ENCODE data around the gene TRPM1.

Gene TRPM1

DNA sequence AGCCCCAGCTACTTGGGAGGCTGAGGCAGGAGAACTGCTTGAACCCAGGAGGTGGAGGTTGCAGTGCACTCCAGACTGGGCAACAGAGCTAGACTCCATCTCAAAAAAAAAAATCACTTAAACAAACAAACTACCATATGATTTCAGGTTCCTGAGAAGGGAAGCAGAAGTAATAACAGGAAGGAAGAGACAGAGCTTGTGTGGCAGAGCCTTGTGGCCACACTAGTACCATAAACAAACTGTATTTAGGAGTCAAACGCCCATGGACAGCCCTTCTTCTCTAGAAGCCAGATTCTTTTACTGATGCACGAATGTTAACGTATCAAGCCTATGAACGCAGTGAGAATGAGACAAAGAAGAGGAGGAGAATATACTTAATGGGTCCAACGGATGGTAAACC is 122.1 kb downstream of the TRPM1 start:
- H3K9me3 ChIP-seq (ENCODE audit: severe bottlenecking), result no peaks in the 10 kb centered on the region
- DNase-seq, result no peak
- H3K27ac ChIP-seq, result no peak overlapping the region
- H3K27me3 ChIP-seq (ENCODE audit: insufficient read depth, low read depth, severe bottlenecking), result no peaks in the 10 kb centered on the region
- peaks cover 4% of the 10 kb centered on the region; the same call in 1 of the 2 replicates for H3K36me3 ChIP-seq
- no peak overlapping the region for H3K4me3 ChIP-seq (ENCODE audit: low read depth, low read length)
- TF ChIP-seq, protein P1, sequence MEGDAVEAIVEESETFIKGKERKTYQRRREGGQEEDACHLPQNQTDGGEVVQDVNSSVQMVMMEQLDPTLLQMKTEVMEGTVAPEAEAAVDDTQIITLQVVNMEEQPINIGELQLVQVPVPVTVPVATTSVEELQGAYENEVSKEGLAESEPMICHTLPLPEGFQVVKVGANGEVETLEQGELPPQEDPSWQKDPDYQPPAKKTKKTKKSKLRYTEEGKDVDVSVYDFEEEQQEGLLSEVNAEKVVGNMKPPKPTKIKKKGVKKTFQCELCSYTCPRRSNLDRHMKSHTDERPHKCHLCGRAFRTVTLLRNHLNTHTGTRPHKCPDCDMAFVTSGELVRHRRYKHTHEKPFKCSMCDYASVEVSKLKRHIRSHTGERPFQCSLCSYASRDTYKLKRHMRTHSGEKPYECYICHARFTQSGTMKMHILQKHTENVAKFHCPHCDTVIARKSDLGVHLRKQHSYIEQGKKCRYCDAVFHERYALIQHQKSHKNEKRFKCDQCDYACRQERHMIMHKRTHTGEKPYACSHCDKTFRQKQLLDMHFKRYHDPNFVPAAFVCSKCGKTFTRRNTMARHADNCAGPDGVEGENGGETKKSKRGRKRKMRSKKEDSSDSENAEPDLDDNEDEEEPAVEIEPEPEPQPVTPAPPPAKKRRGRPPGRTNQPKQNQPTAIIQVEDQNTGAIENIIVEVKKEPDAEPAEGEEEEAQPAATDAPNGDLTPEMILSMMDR (IDR thresholded peaks at IDR 0.05; ENCODE audit: low read depth, low read length), result no peak

DNA sequence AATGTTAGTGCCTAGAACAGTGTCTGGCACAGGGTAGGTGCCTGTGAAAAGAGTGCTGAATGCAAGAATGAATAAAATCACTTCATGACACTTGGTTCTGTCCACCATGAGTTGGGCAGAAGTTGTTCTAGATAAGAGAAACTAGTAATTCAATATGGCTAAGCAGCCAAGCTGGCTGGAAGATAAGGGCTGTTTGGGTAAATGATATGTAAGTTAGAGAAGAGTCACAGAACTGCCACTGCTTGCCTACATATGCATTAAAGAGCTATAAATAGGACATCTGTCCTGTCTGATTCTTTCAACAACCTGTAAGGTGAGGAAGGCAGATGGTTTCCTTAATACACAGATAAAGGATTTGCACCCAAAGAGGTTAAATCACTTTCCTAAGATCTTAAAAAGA is 123.2 kb downstream of the TRPM1 start:
- Histone ChIP-seq H3K36me3 (peaks cover 14% of the 10 kb centered on the region), H3K27me3 (ENCODE audit: insufficient read depth, low read depth, severe bottlenecking) (no peaks in the 10 kb centered on the region), H3K27ac (peak overlapping the region; percentile 55), H3K4me3 (ENCODE audit: low read depth, low read length) (no peak overlapping the region), H3K9me3 (ENCODE audit: severe bottlenecking) (no peaks in the 10 kb centered on the region)
- TF ChIP-seq, protein P1 (IDR thresholded peaks at IDR 0.05; ENCODE audit: low read depth, low read length), result no peak
- no peak for DNase-seq

DNA sequence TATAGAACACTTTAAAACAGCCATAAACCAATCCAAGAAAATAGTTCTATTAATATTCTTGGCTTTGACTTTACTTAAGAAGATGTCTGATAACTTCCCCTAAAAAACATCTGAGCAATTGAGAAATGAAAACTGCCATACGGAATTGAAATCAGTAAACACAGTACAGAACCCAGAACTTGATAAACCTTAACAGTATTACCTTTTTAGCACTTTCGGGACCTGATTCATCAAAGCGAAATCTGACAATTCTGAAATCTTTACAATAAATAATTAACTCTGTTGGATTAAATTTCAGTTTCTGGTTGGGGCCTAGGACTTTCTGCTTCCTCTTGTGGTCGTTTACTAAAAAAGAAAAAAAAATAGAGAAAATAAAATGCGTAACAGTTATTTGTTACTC is 127.4 kb downstream of the TRPM1 start:
- DNase-seq, result no peak
- Histone ChIP-seq H3K4me3 (ENCODE audit: low read depth, low read length) (no peak overlapping the region), H3K27me3 (ENCODE audit: insufficient read depth, low read depth, severe bottlenecking) (no peaks in the 10 kb centered on the region), H3K27ac (no peak overlapping the region), H3K36me3 (peaks cover 26% of the 10 kb centered on the region), H3K9me3 (ENCODE audit: severe bottlenecking) (no peaks in the 10 kb centered on the region)
- TF ChIP-seq, protein P1 (IDR thresholded peaks at IDR 0.05; ENCODE audit: low read depth, low read length), result no peak

DNA sequence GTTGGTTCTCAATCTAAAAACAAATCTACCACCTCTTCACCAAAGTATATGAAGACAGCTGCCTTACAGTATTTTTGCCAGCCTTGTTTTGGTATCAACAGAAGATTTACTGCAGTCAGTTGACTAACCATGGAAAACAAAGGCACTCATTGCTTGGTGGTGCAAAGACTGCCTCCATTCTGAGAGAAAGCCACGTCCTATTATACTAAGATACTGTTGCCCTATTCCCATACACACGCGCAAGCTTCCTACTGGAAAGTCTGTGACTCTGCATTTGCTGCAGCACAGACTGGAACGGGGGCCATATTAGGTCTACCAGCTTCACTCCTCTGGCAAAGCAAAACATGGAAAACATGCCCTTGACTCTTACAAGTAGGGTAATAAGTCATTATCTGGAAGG is 128.1 kb downstream of the TRPM1 start:
- Histone ChIP-seq H3K36me3 (peaks cover 26% of the 10 kb centered on the region), H3K9me3 (ENCODE audit: severe bottlenecking) (no peaks in the 10 kb centered on the region), H3K27me3 (ENCODE audit: insufficient read depth, low read depth, severe bottlenecking) (no peaks in the 10 kb centered on the region), H3K27ac (no peak overlapping the region), H3K4me3 (ENCODE audit: low read depth, low read length) (no peak overlapping the region)
- TF ChIP-seq, protein P1 (IDR thresholded peaks at IDR 0.05; ENCODE audit: low read depth, low read length), result no peak
- DNase-seq, result no peak

DNA sequence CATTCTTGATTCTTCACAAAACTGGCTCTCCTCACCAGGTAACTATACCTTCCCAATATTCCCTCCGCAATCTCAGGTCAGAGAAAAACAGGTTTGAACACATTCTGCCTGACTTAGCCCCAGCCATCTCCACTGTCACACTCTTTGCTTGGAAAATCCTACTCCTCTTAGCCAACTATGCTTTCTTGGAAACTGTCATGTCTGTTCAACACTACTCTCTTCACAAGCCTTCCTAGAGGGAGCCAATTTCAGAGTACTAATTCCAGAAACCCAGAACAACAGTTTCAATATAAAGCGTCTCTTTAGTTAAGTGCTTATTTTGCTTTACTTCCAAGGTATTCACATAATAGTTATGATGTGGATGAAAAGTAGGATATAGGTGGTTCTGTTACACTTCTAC is 131.8 kb downstream of the TRPM1 start:
- TF ChIP-seq, protein P1 (IDR thresholded peaks at IDR 0.05; ENCODE audit: low read depth, low read length), result no peak
- no peak for DNase-seq
- Histone ChIP-seq H3K27ac (no peak overlapping the region), H3K4me3 (ENCODE audit: low read depth, low read length) (no peak overlapping the region), H3K27me3 (ENCODE audit: insufficient read depth, low read depth, severe bottlenecking) (no peaks in the 10 kb centered on the region), H3K9me3 (ENCODE audit: severe bottlenecking) (no peaks in the 10 kb centered on the region), H3K36me3 (peaks cover 32% of the 10 kb centered on the region)

DNA sequence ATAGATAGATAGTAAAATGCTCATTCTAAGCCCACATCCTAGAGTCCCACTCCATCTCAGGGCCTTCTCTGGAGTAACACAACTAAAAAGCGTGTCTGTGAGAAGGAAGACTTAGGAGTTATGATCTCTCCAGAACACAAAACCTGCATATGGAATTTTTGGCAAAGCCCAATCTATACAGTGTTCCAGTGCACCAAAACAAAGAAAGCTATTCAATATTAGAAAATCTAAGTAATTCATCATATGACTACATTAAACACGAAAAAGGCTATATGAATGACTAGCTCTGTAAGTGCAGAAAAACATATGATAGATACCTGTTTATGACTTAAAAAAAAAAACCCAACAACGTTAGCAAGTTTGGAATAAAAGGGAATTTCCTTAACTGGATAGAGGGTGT is 137.8 kb downstream of the TRPM1 start:
- Histone ChIP-seq H3K4me3 (ENCODE audit: low read depth, low read length) (no peak overlapping the region), H3K27ac (no peak overlapping the region), H3K27me3 (ENCODE audit: insufficient read depth, low read depth, severe bottlenecking) (no peaks in the 10 kb centered on the region), H3K36me3 (peaks cover 28% of the 10 kb centered on the region), H3K9me3 (ENCODE audit: severe bottlenecking) (no peaks in the 10 kb centered on the region)
- DNase-seq, result no peak
- TF ChIP-seq, protein P1 (IDR thresholded peaks at IDR 0.05; ENCODE audit: low read depth, low read length), result no peak

All from WERI-Rb-1 (cell line).